Activated CD8-positive, alpha-beta T cell treated with anti-CD3 and anti-CD28 coated beads, Interleukin-2, amount 10 ng/mL, durations not matched to agents 7 days and 5 days (primary cell): Measurements from ENCODE around the gene MYL7. TPM values are rescaled to one million over a fixed set of nuclear protein-coding genes. Genes with fewer than 3 reads are reported as not detected.

ENCODE experiments used
- ATAC-seq: fragments of 150-1000 bp; cut with Tn5 transposase; one replicate; pipeline ENCODE4 v1.10.0; 2021; ENCODE audit warnings: moderate library complexity
- CTCF ChIA-PET: fragments of 350-600 bp; sonication (Branson Sonifier 250); formaldehyde crosslinking; loops from one replicate; lab custom pipeline; 2021; ENCODE audit warnings: antibody characterized with exemption; lab: Charles Lee
- POLR2A ChIA-PET: fragments of 350-600 bp; sonication (Branson Sonifier 250); formaldehyde crosslinking; loops from one replicate; lab custom pipeline; 2021; ENCODE audit warnings: antibody characterized with exemption; lab: Charles Lee
- DNase-seq: peaks from one replicate; pipeline ENCODE4 v3.0.0-alpha.2; 2020
- H3K27ac Mint-ChIP-seq: one replicate; pipeline ENCODE4 v1.8.0; 2021; ENCODE audit warnings: mild to moderate bottlenecking, mixed read lengths
- H3K27me3 Mint-ChIP-seq: one replicate; pipeline ENCODE4 v1.8.0; 2021; ENCODE audit warnings: low read depth, mixed read lengths
- H3K36me3 Mint-ChIP-seq: one replicate; pipeline ENCODE4 v1.8.0; 2021; ENCODE audit warnings: low read depth, mixed read lengths
- H3K4me1 Mint-ChIP-seq: one replicate; pipeline ENCODE4 v1.8.0; 2021; ENCODE audit warnings: low read depth, mixed read lengths
- H3K4me3 Mint-ChIP-seq: one replicate; pipeline ENCODE4 v1.8.0; 2021; ENCODE audit warnings: mild to moderate bottlenecking, mixed read lengths
- H3K9me3 Mint-ChIP-seq: one replicate; pipeline ENCODE4 v1.8.0; 2022; ENCODE audit warnings: mixed read lengths; ENCODE audit not compliant: insufficient read depth
- total RNA-seq, 2 experiments: library from RNA; stranded (reverse); gene quantifications; one replicate each; pipeline ENCODE4 v1.2.3, GENCODE V29; 2021

MYL7 gene
- total RNA-seq, 2 experiments from 2014 or later, result not detected

- ATAC-seq, result no peak
- no peak overlapping the region for H3K4me3 Mint-ChIP-seq
- POLR2A ChIA-PET, result interaction anchor here (0.6 kb wide), 1 partner anchor 32 kb away, joined by 3 read pairs; no protein-coding TSS in a partner anchor
Measured at GRCh38 chr7:44153948-44154335, 12.8 kb upstream of the MYL7 start.

GRCh38 chr7:44152971-44153947, 12.1 kb upstream of the MYL7 start:
- Mint-ChIP-seq H3K4me3 (no peak overlapping the region), H3K27ac (no peak overlapping the region), H3K36me3 (no peaks in the 10 kb centered on the region), H3K9me3 (no peaks in the 10 kb centered on the region), H3K4me1 (no peaks in the 10 kb centered on the region), H3K27me3 (peaks cover 2% of the 10 kb centered on the region)
- ATAC-seq (no peak), DNase-seq (no peak)
- ChIA-PET CTCF (no interaction called here), POLR2A (no interaction called here)

More at GRCh38 chr7:44153948-44154335, 12.8 kb upstream of the MYL7 start:
- Mint-ChIP-seq H3K36me3 (no peaks in the 10 kb centered on the region), H3K4me1 (no peaks in the 10 kb centered on the region), H3K27ac (no peak overlapping the region), H3K9me3 (no peaks in the 10 kb centered on the region), H3K27me3 (peaks cover 2% of the 10 kb centered on the region)
- DNase-seq, result no peak
- CTCF ChIA-PET, result interaction anchor here (0.7 kb wide), 1 partner anchor 45 kb away, joined by 3 read pairs; no protein-coding TSS in a partner anchor

- no peak for ATAC-seq
- POLR2A ChIA-PET, result no interaction called here
- H3K27ac Mint-ChIP-seq, result no peak overlapping the region
- CTCF ChIA-PET, result no interaction called here
- no peak overlapping the region for H3K4me3 Mint-ChIP-seq
- no peaks in the 10 kb centered on the region for H3K4me1 Mint-ChIP-seq
- H3K36me3 Mint-ChIP-seq, result no peaks in the 10 kb centered on the region
- no peaks in the 10 kb centered on the region for H3K9me3 Mint-ChIP-seq
- peaks cover 5% of the 10 kb centered on the region for H3K27me3 Mint-ChIP-seq
- DNase-seq, result no peak
Measured at GRCh38 chr7:44151956-44152355, 10.8 kb upstream of the MYL7 start.

GRCh38 chr7:44150966-44151941, 10.1 kb upstream of the MYL7 start:
- Mint-ChIP-seq H3K27me3 (peaks cover 9% of the 10 kb centered on the region), H3K9me3 (no peaks in the 10 kb centered on the region), H3K36me3 (no peaks in the 10 kb centered on the region), H3K27ac (no peak overlapping the region), H3K4me1 (peaks cover 2% of the 10 kb centered on the region), H3K4me3 (no peak overlapping the region)
- ATAC-seq (no peak), DNase-seq (no peak)
- ChIA-PET POLR2A (no interaction called here), CTCF (no interaction called here)

- ChIA-PET CTCF (no interaction called here), POLR2A (interaction anchor here (0.6 kb wide), 1 partner anchor 28 kb away, joined by 3 read pairs; no protein-coding TSS in a partner anchor)
- H3K4me3 Mint-ChIP-seq, result no peak overlapping the region
- H3K27ac Mint-ChIP-seq, result no peak overlapping the region
- H3K27me3 Mint-ChIP-seq, result peaks cover 9% of the 10 kb centered on the region
- H3K4me1 Mint-ChIP-seq, result peaks cover 7% of the 10 kb centered on the region
- DNase-seq, result no peak
- H3K36me3 Mint-ChIP-seq, result no peaks in the 10 kb centered on the region
- H3K9me3 Mint-ChIP-seq, result no peaks in the 10 kb centered on the region
- ATAC-seq, result no peak
Measured at GRCh38 chr7:44150466-44150832, 9.3 kb upstream of the MYL7 start.

GRCh38 chr7:44149571-44150465, 8.7 kb upstream of the MYL7 start:
- POLR2A ChIA-PET, result interaction anchor here (0.6 kb wide), 1 partner anchor 27 kb away, joined by 3 read pairs; no protein-coding TSS in a partner anchor
- H3K36me3 Mint-ChIP-seq, result no peaks in the 10 kb centered on the region
- H3K27me3 Mint-ChIP-seq, result peaks cover 14% of the 10 kb centered on the region
- no peaks in the 10 kb centered on the region for H3K9me3 Mint-ChIP-seq
- DNase-seq (no peak), ATAC-seq (no peak)
- no peak overlapping the region for H3K27ac Mint-ChIP-seq
- H3K4me1 Mint-ChIP-seq, result peaks cover 11% of the 10 kb centered on the region
- CTCF ChIA-PET, result no interaction called here
- H3K4me3 Mint-ChIP-seq, result no peak overlapping the region

GRCh38 chr7:44148961-44149536, 7.9 kb upstream of the MYL7 start:
- H3K36me3 Mint-ChIP-seq, result no peaks in the 10 kb centered on the region
- no peak for DNase-seq
- ChIA-PET POLR2A (no interaction called here), CTCF (no interaction called here)
- H3K4me3 Mint-ChIP-seq, result no peak overlapping the region
- H3K27ac Mint-ChIP-seq, result no peak overlapping the region
- ATAC-seq, result no peak
- peaks cover 14% of the 10 kb centered on the region for H3K27me3 Mint-ChIP-seq
- H3K9me3 Mint-ChIP-seq, result no peaks in the 10 kb centered on the region
- peaks cover 11% of the 10 kb centered on the region for H3K4me1 Mint-ChIP-seq

GRCh38 chr7:44148166-44148565, 7.0 kb upstream of the MYL7 start:
- CTCF ChIA-PET, result interaction anchor here (1.2 kb wide), 1 partner anchor 93 kb away, joined by 4 read pairs; no protein-coding TSS in a partner anchor
- POLR2A ChIA-PET, result no interaction called here
- Mint-ChIP-seq H3K27me3 (peaks cover 21% of the 10 kb centered on the region), H3K9me3 (no peaks in the 10 kb centered on the region), H3K27ac (no peak overlapping the region), H3K4me1 (peaks cover 11% of the 10 kb centered on the region), H3K4me3 (no peak overlapping the region), H3K36me3 (no peaks in the 10 kb centered on the region)
- no peak for ATAC-seq
- no peak for DNase-seq

- ChIA-PET POLR2A (no interaction called here), CTCF (interaction anchor here (0.8 to 1.2 kb wide), 3 partner anchors 10 to 94 kb away, joined by 3 to 4 read pairs (median 3); no protein-coding TSS in a partner anchor)
- Mint-ChIP-seq H3K27ac (no peak overlapping the region), H3K4me1 (peaks cover 11% of the 10 kb centered on the region), H3K27me3 (peaks cover 21% of the 10 kb centered on the region), H3K9me3 (no peaks in the 10 kb centered on the region), H3K4me3 (no peak overlapping the region), H3K36me3 (no peaks in the 10 kb centered on the region)
- DNase-seq (no peak), ATAC-seq (no peak)
Measured at GRCh38 chr7:44147026-44147991, 6.2 kb upstream of the MYL7 start.
